HEK293 (cell line): ENCODE measurements around the gene CTCF.

Experiments
- CTCF ChIP-seq: fragments of 450-650 bp; formaldehyde crosslinking; IDR thresholded peaks from 2 replicates; pipeline ENCODE4 v1.5.1; 2016; ENCODE audit warnings: missing biosample characterization, missing genetic modification characterization
- FEZF1 ChIP-seq: fragments of 450-650 bp; formaldehyde crosslinking; IDR thresholded peaks from 2 replicates; pipeline ENCODE4 v1.5.1; 2016; ENCODE audit warnings: missing biosample characterization, missing genetic modification characterization
- INSM2 ChIP-seq: fragments of 450-650 bp; formaldehyde crosslinking; IDR thresholded peaks from 2 replicates; pipeline ENCODE4 v1.5.1; 2016; ENCODE audit warnings: missing biosample characterization, missing genetic modification characterization
- KLF1 ChIP-seq: fragments of 450-650 bp; formaldehyde crosslinking; IDR thresholded peaks from 2 replicates; pipeline ENCODE4 v1.5.1; 2016; ENCODE audit warnings: missing biosample characterization, missing genetic modification characterization
- KLF8 ChIP-seq: fragments of 450-650 bp; formaldehyde crosslinking; IDR thresholded peaks from 2 replicates; pipeline ENCODE4 v1.5.1; 2016; ENCODE audit warnings: missing biosample characterization, missing genetic modification characterization
- OVOL3 ChIP-seq: fragments of 450-650 bp; formaldehyde crosslinking; IDR thresholded peaks from 2 replicates; pipeline ENCODE4 v1.5.1; 2016; ENCODE audit warnings: missing biosample characterization, missing genetic modification characterization
- SALL2 ChIP-seq: fragments of 450-650 bp; formaldehyde crosslinking; IDR thresholded peaks from 2 replicates; pipeline ENCODE4 v1.5.0; 2017; ENCODE audit warnings: missing biosample characterization, mild to moderate bottlenecking, missing genetic modification characterization, borderline replicate concordance
- SP3 ChIP-seq: fragments of 450-650 bp; formaldehyde crosslinking; IDR thresholded peaks from 2 replicates; pipeline ENCODE4 v1.5.1; 2016; ENCODE audit warnings: missing biosample characterization, missing genetic modification characterization
- SP7 ChIP-seq: fragments of 450-650 bp; formaldehyde crosslinking; IDR thresholded peaks from 2 replicates; pipeline ENCODE4 v1.5.1; 2016; ENCODE audit warnings: missing biosample characterization, missing genetic modification characterization
- TRIM28 ChIP-seq: IDR thresholded peaks from 2 replicates; pipeline ENCODE4 v1.6.1; 2011; ENCODE audit warnings: low read length, control low read depth, borderline replicate concordance
- ZNF10 ChIP-seq: fragments of 450-650 bp; formaldehyde crosslinking; IDR thresholded peaks from 2 replicates; pipeline ENCODE4 v1.5.1; 2017; ENCODE audit warnings: missing biosample characterization, missing genetic modification characterization
- ZNF114 ChIP-seq: fragments of 450-650 bp; formaldehyde crosslinking; IDR thresholded peaks from 2 replicates; pipeline ENCODE4 v1.5.0; 2017; ENCODE audit warnings: missing biosample characterization, missing genetic modification characterization
- ZNF140 ChIP-seq: fragments of 450-650 bp; formaldehyde crosslinking; IDR thresholded peaks from 2 replicates; pipeline ENCODE4 v1.5.1; 2016; ENCODE audit warnings: missing biosample characterization, missing genetic modification characterization
- ZNF148 ChIP-seq: fragments of 450-650 bp; formaldehyde crosslinking; IDR thresholded peaks from 2 replicates; pipeline ENCODE4 v1.5.0; 2017; ENCODE audit warnings: missing biosample characterization, missing genetic modification characterization, borderline replicate concordance
- ZNF175 ChIP-seq: fragments of 450-650 bp; formaldehyde crosslinking; IDR thresholded peaks from 2 replicates; pipeline ENCODE4 v1.5.1; 2016; ENCODE audit warnings: missing biosample characterization, missing genetic modification characterization
- ZNF26 ChIP-seq: fragments of 450-650 bp; formaldehyde crosslinking; IDR thresholded peaks from 2 replicates; pipeline ENCODE4 v1.5.1; 2016; ENCODE audit warnings: missing biosample characterization, missing genetic modification characterization
- ZNF292 ChIP-seq: fragments of 450-650 bp; formaldehyde crosslinking; IDR thresholded peaks from 2 replicates; pipeline ENCODE4 v1.5.1; 2016; ENCODE audit warnings: low read depth, missing biosample characterization, missing genetic modification characterization, borderline replicate concordance
- ZNF335 ChIP-seq: fragments of 450-650 bp; formaldehyde crosslinking; conservative IDR thresholded peaks from 2 replicates; pipeline ENCODE4 v1.5.1; 2016; ENCODE audit warnings: missing biosample characterization, missing genetic modification characterization
- ZNF362 ChIP-seq: fragments of 450-650 bp; formaldehyde crosslinking; IDR thresholded peaks from 2 replicates; pipeline ENCODE4 v1.5.1; 2016; ENCODE audit warnings: missing biosample characterization, missing genetic modification characterization
- ZNF426 ChIP-seq: fragments of 450-650 bp; formaldehyde crosslinking; IDR thresholded peaks from 2 replicates; pipeline ENCODE4 v1.5.1; 2017; ENCODE audit warnings: missing biosample characterization, missing genetic modification characterization, mild to moderate bottlenecking, inconsistent platforms, moderate library complexity
- ZNF521 ChIP-seq: fragments of 450-650 bp; formaldehyde crosslinking; IDR thresholded peaks from 2 replicates; pipeline ENCODE4 v1.5.1; 2017; ENCODE audit warnings: missing biosample characterization, mild to moderate bottlenecking, missing genetic modification characterization
- ZNF544 ChIP-seq: fragments of 450-650 bp; formaldehyde crosslinking; IDR thresholded peaks from 2 replicates; pipeline ENCODE4 v1.5.0; 2017; ENCODE audit warnings: missing biosample characterization, missing genetic modification characterization
- ZNF560 ChIP-seq: fragments of 450-650 bp; formaldehyde crosslinking; IDR thresholded peaks from 2 replicates; pipeline ENCODE4 v1.5.1; 2017; ENCODE audit warnings: missing biosample characterization, missing genetic modification characterization, borderline replicate concordance
- ZNF660 ChIP-seq: fragments of 450-650 bp; IDR thresholded peaks from 2 replicates; pipeline ENCODE4 v1.5.1; 2018; ENCODE audit warnings: missing biosample characterization, mild to moderate bottlenecking, missing genetic modification characterization
- ZNF776 ChIP-seq: fragments of 450-650 bp; formaldehyde crosslinking; IDR thresholded peaks from 2 replicates; pipeline ENCODE4 v1.5.0; 2017; ENCODE audit warnings: missing biosample characterization, missing genetic modification characterization, borderline replicate concordance
- TF ChIP-seq, protein P1 (sequence below): fragments of 450-650 bp; formaldehyde crosslinking; IDR thresholded peaks from 2 replicates; pipeline ENCODE4 v1.5.1; 2016; ENCODE audit warnings: missing biosample characterization, missing genetic modification characterization
- TF ChIP-seq, protein P2 (sequence below): fragments of 450-650 bp; formaldehyde crosslinking; IDR thresholded peaks from 2 replicates; pipeline ENCODE4 v1.5.1; 2016; ENCODE audit warnings: missing biosample characterization, missing genetic modification characterization
- TF ChIP-seq, protein P3 (sequence below): fragments of 450-650 bp; formaldehyde crosslinking; IDR thresholded peaks from 2 replicates; pipeline ENCODE4 v1.5.1; 2016; ENCODE audit warnings: missing biosample characterization, missing genetic modification characterization, borderline replicate concordance

Gene CTCF

DNA sequence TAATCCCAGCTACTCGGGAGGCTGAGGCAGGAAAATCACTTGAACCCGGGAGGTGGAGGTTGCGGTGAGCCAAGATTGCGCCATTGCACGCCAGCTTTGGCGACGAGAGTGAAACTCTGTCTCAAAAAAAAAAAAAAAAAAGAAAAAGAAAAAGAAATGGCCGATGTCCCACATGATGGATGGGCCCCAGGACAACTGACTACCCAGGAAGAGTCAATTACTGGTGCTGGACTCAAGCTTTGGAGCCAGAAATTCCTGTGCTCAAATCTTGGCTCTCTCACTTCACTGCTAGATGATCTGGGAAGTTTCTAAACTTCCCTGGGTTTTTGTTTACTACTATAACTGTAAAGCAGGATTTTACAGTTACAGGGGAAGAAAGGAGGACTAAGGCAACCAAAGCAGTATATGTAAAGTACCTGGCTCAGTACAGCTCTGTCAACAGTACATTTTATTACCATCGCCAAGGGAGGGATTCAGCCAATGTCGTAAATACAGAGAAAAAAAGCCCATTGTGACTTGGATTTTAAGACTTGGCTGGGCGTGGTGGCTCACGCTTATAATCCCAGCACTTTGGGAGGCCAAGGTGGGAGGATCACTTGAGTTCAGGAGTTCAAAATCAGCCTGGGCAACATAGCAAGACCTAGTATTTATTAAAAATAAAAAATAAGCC lies 116.2 kb downstream of the CTCF start (continued):
- TF ChIP-seq ZNF148 (tag by site-specific recombination) (no peak), ZNF776 (tag by site-specific recombination) (no peak), FEZF1 (tag by site-specific recombination) (no peak), SP3 (tag by site-specific recombination) (no peak), ZNF26 (no peak), ZNF521 (no peak), ZNF175 (tag by site-specific recombination) (no peak), ZNF335 (tag by site-specific recombination) (no peak), KLF8 (tag by site-specific recombination) (no peak), ZNF426 (tag by site-specific recombination) (no peak), SP7 (tag by site-specific recombination) (no peak), ZNF292 (tag by site-specific recombination) (no peak), TRIM28 (no peak), CTCF (tag by site-specific recombination) (no peak), ZNF560 (tag by site-specific recombination) (no peak), ZNF114 (tag by site-specific recombination) (no peak), ZNF10 (tag by site-specific recombination) (no peak), ZNF140 (tag by site-specific recombination) (no peak), ZNF660 (no peak), KLF1 (tag by site-specific recombination) (peak; percentile 93), ZNF362 (tag by site-specific recombination) (no peak), ZNF544 (no peak), OVOL3 (peak; percentile 85; the same call in 1 of the 2 replicates), SALL2 (tag by site-specific recombination) (no peak), INSM2 (tag by site-specific recombination) (no peak)
- TF ChIP-seq, protein P1, sequence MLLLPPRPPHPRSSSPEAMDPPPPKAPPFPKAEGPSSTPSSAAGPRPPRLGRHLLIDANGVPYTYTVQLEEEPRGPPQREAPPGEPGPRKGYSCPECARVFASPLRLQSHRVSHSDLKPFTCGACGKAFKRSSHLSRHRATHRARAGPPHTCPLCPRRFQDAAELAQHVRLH (tag by site-specific recombination), result 0 out of 2 replicates have a peak, but pooled peaks have one; percentile 14
- TF ChIP-seq, protein P2, sequence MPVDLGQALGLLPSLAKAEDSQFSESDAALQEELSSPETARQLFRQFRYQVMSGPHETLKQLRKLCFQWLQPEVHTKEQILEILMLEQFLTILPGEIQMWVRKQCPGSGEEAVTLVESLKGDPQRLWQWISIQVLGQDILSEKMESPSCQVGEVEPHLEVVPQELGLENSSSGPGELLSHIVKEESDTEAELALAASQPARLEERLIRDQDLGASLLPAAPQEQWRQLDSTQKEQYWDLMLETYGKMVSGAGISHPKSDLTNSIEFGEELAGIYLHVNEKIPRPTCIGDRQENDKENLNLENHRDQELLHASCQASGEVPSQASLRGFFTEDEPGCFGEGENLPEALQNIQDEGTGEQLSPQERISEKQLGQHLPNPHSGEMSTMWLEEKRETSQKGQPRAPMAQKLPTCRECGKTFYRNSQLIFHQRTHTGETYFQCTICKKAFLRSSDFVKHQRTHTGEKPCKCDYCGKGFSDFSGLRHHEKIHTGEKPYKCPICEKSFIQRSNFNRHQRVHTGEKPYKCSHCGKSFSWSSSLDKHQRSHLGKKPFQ, result no peak
- TF ChIP-seq, protein P3, sequence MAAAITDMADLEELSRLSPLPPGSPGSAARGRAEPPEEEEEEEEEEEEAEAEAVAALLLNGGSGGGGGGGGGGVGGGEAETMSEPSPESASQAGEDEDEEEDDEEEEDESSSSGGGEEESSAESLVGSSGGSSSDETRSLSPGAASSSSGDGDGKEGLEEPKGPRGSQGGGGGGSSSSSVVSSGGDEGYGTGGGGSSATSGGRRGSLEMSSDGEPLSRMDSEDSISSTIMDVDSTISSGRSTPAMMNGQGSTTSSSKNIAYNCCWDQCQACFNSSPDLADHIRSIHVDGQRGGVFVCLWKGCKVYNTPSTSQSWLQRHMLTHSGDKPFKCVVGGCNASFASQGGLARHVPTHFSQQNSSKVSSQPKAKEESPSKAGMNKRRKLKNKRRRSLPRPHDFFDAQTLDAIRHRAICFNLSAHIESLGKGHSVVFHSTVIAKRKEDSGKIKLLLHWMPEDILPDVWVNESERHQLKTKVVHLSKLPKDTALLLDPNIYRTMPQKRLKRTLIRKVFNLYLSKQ (tag by site-specific recombination), result no peak
